ENCODE data around the gene PGBD5.

Gene PGBD5

DNA sequence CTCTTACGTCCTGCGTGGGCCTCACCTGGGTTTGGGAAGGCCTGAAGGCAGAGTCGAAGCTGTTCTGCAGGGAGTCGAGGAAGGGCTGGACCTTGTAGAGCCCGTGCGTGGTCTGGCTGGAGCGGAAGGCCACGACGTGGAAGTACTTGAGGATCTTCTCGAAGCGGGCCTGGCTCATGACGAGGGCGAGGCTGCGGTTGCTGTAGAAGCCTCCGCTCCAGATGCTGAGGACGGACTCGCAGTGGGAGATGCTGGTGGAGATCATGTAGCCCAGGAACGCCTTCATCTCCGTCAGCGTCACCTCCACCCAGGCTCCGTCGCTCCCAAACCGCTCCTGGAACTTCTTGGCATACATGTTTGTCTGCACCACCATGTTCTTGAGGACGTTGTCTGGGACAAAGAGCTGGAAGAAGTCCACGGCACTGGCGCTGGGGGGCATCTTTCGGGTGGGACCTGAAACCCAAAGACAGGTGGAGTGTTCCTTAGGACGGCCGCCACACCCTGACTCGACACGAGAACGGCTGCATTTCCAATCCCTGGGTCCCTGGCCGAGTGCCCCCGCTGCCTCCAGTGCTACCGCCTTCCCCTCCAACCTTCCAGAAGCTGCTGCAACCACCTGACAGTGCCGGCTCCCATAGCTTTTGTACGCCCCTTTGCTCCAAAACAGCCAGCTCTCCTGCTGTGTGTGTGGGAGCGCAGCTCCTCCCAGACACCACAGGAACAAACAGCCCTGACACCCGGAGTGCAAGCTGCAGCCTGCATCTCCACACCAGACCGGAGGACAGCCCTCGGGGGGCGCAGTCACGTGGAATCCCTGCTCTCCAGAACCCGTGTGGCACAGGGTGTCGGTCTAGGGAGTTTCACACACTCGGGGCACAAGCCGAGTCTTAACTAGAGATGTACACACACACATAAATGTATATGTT is 69.0 kb downstream of the PGBD5 start:
- no peak overlapping the region for H3K4me3 ChIP-seq (ENCODE audit: low read length)
- no peak for DNase-seq (ENCODE audit: low read depth, low spot score)

DNA sequence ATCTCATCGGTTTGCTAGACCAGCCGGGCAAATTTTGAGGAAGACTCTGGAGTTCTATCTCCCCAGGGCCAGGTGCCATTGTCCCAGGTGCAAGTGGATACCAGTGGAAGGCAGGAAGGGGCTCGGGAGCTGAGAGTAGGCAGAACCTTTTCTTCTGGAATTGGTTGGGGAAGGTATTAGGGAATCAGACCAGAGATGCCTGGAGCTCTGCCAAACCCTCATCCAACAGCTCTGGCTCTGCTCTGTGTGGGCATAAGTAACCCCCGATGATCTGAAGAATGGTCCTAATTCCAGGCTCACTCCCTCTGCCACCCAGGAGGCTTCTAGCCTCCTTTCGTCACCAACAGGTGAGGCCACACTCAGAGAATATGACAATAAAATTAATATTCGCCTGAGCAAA is 69.9 kb downstream of the PGBD5 start:
- H3K4me3 ChIP-seq (ENCODE audit: low read length) = no peak overlapping the region
- no peak for DNase-seq (ENCODE audit: low read depth, low spot score)

DNA sequence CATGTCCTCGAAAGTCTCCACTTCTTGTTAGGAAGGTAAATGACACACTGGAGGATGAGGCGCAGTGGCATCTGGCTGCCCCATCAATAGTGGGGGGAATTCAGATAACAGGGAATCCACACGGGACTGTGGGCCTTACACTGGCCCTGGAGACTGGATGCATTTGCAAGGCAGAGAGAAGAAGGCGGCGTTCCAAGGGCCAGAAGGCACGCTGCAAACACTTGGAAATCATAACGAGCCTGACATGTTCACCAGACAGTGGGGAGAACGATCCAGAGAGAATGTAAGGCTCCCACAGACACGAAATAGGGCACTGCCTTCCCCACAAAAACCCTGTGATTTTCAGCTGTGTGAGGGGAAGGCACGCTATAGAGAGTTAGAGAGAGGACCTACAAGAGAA is 70.5 kb downstream of the PGBD5 start:
- H3K4me3 ChIP-seq (ENCODE audit: low read length) = no peak overlapping the region
- DNase-seq (ENCODE audit: low read depth, low spot score) = no peak

DNA sequence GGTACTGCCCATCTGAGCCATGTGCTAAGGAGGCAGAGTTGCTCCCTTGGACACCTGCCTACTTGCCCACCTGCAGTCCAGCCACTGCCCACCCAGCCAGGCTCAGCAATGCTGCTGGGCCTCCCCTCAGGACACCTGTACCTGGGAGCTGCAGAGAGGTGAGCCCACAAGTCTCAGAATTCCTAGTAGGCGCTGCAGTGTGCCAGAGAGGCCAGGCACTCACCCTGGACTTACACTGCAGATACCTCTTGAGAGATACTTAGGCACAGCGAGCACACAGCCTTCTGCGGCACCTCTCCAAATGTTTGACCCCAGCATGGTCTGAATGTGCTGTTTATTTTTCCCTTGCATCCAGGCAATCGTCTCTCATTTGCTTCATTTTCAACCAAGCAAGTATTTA is 71.0 kb downstream of the PGBD5 start:
- no peak for DNase-seq (ENCODE audit: low read depth, low spot score)

DNA sequence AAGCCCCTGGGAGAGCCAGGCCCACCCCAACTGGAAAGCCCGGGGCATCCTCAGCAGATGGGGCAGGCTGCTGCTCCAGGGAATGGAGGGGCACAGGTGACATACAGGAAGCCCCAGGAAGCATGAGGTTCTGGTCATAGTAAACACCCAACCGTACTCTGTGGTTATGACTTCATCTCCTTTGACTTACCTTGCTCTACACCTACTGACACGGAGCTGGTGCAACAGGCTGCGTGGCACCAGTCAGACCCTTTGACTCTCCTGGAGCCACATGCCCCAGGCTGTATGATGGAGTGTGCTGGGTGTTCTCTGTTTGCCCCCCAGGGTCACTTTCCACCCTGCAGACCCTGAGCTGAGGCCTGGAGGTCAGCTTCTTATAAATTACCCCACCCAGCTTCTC is 72.1 kb downstream of the PGBD5 start:
- no peak overlapping the region for H3K4me3 ChIP-seq (ENCODE audit: low read length)
- no peak for DNase-seq (ENCODE audit: low read depth, low spot score)

More for the DNA sequence above, 71.0 kb downstream of the PGBD5 start:
- no peak overlapping the region for H3K4me3 ChIP-seq (ENCODE audit: low read length)

DNA sequence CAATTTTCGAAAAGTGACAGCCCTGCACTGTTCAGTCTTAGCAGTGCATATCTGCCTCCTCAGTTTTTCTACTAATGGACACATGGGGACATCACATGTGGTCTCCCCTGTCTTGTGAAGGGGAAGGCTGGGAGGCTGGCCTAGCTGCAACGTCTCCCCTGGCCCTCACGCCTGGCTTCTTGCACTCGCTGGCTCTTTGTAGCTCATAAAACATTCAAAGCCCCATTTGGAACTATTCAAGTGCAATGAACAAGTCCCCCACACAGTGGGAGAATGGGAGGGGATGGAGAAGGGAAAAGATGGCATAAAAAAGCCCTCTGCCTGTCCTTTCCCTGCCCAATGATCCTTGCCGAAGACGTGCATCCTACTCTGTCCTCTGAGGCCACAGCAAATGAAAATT is 73.6 kb downstream of the PGBD5 start:
- H3K4me3 ChIP-seq (ENCODE audit: low read length) = no peak overlapping the region

DNA sequence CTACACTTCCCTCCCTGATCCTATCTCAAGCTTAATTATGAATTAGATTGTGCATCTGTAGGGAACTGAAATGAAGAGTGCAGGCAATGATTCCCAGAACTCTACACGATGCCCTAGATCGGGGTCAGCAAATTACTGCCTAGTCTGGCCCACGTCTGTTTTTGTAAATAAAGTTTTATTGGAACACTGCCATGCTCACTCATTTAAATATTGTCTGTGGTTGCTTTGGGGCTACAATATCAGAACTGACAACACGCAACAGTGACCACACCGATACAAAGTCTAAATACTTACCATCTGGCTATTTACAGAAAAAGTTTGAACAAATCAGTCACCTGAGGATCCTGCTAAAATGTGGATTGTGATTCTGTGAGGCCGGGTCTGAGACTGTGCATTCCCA is 74.1 kb downstream of the PGBD5 start:
- no peak overlapping the region for H3K4me3 ChIP-seq (ENCODE audit: low read length)
- DNase-seq (ENCODE audit: low read depth, low spot score) = no peak

More for the DNA sequence above, 73.6 kb downstream of the PGBD5 start:
- DNase-seq (ENCODE audit: low read depth, low spot score) = no peak

DNA sequence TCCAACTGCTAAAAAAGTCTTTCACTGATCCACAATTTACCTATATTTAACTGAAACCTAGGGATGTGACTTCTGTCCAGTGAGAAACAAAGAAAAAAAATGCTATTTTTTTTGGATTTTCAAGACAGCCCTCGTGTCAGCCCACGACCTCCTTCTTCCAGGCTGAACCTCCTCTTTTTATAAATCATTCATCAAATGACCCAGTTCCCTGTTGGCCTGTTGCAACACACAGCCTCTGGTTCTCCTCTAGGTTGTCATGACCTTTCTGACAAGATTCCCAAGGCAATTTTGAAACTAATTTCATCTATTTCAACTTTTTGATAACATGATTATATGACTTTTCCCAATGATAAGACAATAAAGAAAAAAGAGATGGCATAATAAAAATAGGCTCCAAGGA is 74.6 kb downstream of the PGBD5 start:
- H3K4me3 ChIP-seq (ENCODE audit: low read length) = no peak overlapping the region
- no peak for DNase-seq (ENCODE audit: low read depth, low spot score)

DNA sequence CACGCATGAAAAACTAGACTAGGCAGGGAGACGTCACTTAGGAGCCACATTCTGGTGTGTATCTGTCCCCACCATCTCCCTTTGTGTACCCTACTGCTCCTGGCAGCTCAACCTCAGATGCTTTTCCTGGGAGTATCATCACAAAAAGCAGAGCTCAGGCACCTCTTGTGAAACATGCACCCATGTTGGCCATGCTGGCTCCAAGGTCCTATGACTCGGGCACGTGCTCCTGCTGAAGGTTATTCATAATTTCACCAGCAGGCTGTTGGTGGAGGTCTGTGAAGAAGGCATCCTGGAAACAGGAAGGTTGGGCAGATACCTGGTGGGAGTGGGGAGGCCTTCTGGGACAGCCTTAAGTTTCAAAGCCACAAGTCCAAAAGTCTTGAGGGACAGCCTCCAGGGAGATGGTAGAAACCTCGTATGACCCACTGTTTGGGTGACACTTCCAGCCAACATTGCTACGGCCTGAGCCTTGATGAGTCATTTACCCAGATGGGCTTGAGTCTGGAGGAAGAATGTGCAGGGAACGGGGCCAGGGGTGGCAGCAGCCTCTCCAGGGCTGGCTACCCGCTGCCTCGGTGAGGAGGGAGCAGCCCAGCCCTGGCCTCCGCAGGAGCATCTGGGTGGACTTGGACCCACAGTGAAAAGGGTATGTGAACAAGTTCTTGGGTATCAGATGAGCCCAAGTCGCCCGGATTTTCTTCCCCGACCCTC is 75.8 kb downstream of the PGBD5 start:
- H3K4me3 ChIP-seq (ENCODE audit: low read length) = no peak overlapping the region
- DNase-seq (ENCODE audit: low read depth, low spot score) = no peak

DNA sequence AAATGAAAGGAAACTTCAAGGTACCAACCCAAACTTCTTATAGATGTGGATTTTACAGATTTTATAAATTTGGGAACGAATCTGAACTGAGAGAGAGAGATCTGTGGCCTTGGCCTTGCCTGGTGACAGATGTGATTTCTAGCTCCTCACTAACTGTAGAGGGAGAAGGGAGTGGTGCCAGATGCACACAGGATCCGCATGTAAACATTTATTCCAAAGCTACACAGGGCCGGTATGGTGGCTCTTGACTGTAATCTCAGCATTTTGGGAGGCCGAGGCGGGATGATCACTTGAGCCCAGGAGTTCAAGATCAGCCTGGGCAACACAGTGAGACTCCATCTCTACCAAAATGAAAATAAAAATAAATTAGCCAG is 77.1 kb downstream of the PGBD5 start:
- no peak for DNase-seq (ENCODE audit: low read depth, low spot score)
- H3K4me3 ChIP-seq (ENCODE audit: low read length) = no peak overlapping the region

DNA sequence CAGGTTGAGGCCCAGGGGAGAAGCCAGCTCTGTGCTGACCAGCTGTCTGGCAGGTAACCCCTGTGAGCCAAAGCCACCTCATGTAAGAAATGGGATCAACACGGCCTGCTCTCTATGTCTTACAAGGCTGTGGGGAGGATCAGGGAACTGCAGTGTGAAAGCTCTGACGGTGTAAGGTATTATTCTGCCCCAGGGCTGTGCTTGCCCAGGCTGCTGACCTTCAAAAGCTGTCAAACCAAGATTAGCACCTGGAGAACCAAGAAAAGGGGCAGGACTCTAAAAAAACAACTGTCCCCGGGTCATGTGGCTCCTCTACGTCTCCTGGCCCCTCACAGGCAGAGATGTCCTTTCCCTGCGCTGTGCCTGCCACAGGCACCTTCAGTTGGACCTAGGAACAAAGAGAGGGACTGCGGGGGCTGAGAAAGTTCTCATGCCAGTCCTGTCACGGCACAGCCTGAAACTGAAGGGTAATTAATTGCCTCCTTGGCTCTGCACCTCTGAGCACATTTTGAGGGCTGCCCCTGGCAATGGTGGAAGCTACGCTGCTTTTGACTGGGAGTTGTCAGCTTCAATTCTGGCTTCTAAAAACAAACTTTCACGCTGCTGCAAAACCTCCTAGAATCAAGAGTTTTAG is 77.6 kb downstream of the PGBD5 start:
- no peak for DNase-seq (ENCODE audit: low read depth, low spot score)
- H3K4me3 ChIP-seq (ENCODE audit: low read length) = no peak overlapping the region

DNA sequence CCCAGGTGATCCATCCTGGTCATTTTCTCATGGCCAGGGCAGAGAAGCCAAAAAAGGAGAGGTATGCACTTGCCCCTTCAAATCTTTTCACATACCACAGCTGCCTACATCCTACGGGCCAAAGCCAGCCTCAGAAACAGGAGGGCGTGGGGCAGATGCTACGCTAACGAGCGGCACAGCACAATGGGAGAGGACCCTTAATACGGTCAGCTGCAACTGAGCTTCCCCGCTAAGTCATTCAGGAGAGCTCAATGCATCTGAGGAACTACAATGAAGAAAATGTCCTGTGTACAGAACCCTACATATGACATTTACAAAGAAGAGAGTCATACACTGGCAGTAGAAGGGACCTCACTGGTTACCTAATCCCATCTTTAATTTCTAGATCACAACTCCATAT is 78.2 kb downstream of the PGBD5 start:
- DNase-seq (ENCODE audit: low read depth, low spot score) = no peak
- H3K4me3 ChIP-seq (ENCODE audit: low read length) = no peak overlapping the region

DNA sequence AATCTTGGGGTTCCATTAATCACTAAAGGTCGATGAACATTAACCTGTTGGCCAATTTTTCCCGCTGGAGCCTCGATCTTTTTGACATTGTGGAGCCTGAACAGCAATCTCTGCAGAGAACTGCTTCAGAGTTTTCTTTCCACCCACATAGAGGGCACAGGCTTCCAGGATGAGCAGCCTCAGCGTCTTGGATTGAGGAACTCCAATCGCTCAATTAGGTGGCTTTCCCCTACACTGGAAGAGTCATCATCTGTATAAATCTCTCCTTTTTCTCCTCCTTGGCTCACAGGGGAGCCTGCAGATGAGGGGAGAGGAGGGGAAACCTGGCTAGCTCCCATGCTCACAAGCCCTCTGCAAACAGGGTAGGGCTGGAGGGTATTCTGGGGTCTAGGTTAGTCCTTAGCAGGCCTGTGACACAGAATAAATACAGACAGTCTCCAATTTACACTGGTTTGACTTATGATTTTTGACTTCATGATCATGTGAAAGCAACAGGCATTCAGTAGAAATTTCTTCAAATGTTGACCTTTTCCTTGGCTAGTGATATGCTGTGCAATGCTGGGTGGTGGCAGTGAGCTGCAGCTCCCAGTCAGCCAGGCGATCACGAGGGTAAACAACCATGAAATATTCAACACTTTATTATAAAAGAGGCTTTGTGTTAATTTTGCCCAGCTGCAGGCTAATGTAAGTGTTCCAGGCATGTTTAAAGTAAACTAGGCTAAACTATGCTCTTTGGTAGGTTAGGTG is 80.8 kb downstream of the PGBD5 start:
- no peak overlapping the region for H3K4me3 ChIP-seq (ENCODE audit: low read length)
- no peak for DNase-seq (ENCODE audit: low read depth, low spot score)

DNA sequence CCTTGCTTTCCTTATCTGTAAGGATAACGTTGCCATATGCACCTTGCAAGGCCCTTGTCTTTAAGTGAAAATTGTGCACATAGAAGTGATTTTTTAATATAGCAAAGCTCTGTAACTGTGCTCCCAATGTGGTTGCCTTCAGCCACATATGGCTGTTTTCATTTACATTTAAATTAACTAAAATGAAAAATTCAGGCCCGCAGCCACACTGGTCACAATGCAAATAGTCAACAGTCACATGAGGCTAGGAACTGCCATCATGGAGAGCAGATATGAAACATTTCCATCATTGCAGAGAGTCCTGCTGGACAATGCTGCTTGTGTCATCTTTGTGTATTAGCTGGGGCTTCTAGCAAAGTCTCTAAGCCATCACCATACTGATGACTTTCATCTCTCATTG is 83.4 kb downstream of the PGBD5 start:
- H3K4me3 ChIP-seq (ENCODE audit: low read length) = no peak overlapping the region
- DNase-seq (ENCODE audit: low read depth, low spot score) = no peak

DNA sequence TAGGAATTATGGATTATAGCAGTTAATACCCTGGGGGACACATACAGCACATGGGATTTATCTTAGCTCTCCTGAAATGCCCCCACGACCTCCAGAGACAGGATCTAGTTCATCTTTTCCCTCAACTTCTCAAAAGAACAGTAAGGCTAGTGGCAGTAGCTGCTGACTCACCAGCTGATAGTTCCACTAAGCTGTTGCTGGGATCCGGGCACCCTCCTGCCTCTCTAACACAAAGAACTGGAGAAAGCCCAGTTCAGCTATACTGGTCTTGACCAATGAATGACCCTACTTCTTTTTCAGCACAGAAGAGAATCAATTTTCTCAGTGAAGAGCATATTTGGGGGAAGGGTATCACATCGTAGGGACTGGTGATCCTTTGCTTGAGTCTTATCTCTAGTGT is 84.1 kb downstream of the PGBD5 start:
- DNase-seq (ENCODE audit: low read depth, low spot score) = no peak
- no peak overlapping the region for H3K4me3 ChIP-seq (ENCODE audit: low read length)

DNA sequence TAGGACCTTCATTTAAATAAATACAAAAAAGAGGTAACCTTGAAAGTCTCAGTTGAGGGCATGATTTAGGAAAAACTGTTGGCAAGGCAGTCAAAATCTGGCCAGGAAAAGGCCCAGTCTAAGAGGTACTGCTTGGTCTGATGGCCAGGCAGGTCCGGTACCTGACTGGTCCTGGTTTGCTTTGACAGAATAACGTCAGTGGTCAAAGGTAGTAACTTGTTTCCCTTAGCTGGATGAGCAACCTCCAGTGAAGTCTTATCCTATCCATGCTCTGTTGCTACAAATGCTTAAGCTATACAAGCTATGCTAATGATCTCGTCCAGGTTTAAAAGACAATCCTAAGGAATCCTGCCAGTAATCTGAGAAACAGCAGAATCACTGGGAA is 85.0 kb downstream of the PGBD5 start:
- no peak for DNase-seq (ENCODE audit: low read depth, low spot score)
- H3K4me3 ChIP-seq (ENCODE audit: low read length) = no peak overlapping the region

DNA sequence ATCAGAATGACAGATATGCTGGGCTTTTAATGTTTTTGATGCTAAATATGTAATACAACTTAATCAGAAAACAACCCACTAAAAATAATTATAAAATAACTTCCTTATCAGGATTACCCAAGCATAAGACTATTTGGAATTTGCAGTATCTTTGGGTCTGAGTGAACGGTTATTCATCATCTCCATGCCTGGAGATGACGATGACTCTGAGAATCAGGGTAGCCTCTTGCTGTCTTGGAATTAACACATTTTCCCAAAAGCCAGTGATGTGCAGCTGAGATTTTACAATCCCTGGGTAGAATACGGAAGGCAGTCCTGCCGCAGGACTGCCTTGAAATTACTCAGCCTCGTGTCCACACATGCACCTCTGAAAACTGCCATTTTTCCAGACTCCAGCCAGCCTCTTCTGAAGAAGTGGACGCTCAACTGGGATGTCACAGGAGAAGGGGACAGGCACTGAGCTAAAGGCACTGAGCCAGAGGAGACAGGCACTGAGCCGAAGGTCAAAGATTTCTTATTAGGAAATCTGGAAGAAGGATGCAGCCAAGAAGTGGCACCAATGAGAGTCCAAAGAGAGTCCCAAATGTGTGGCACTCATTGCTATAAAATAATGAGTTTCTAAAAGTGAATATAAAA is 85.5 kb downstream of the PGBD5 start:
- no peak for DNase-seq (ENCODE audit: low read depth, low spot score)
- no peak overlapping the region for H3K4me3 ChIP-seq (ENCODE audit: low read length)

DNA sequence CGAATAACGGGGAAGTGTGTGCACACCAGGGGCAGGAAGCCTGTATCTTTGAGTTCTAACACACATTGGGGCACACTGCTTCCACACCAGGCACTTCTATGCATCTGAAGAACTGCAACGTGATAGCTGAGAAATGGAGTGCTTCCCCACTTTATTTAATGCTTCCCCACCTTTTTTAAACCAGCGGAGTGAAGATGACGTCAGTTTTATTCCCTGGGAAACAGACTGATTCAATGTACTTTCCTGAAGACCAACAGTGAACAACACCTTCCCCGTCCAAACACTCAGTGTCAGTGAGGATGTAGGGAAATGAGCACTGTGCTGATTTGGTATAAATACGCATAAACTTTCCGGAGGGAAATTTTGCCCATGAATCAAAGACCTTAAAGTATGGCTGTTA is 87.1 kb downstream of the PGBD5 start:
- DNase-seq (ENCODE audit: low read depth, low spot score) = no peak
- no peak overlapping the region for H3K4me3 ChIP-seq (ENCODE audit: low read length)

DNA sequence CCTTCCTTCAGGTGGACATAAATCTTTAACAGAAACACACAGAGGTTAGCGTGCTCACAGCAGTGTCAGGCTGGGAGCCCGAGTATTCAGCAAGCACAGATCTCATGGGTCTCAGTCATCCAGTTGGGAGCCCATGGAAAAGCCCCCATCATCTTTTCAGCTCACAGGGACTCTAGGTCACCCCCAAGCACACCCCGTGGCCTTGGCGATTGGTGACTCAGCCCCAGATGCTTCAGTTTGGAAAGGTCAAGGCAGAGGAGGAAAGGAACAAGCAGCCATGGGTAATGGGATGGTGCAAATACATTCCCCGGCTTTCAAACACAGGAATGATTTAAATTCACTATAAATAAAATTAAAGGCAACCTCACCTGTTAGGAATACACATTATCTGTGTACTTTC is 88.9 kb downstream of the PGBD5 start:
- DNase-seq (ENCODE audit: low read depth, low spot score) = no peak
- H3K4me3 ChIP-seq (ENCODE audit: low read length) = no peak overlapping the region
